HG03064 (cell line): ENCODE measurements around the gene TFG.
A peak's percentile ranks its signal among the peaks of the same experiment; 100 is the strongest.

Experiments
- ATAC-seq: cut with Tn5 transposase; IDR thresholded peaks from one replicate; pipeline ENCODE4 v1.9.1; 2021; ENCODE audit warnings: low read depth; ENCODE audit not compliant: unreplicated experiment

The TFG gene

DNA sequence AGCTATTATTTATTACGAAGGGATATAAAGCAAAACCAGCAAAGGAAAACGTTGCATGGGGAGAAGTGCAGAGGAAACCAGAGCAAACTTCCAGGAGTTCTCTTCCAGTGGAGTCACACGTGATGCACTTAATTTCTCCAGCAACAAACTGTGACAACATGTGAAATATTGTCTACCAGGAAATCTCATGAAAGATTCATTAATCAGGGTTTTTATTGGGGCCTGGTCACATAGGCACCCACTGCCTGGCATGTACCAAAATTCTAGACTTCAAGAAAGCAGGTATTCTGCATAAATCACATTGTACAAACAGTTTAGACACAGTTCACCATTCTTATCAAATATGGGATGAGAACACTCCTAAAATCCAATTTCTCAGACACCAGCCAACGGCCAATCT is 5.4 kb upstream of the TFG start:
- no peak for ATAC-seq

- no peak for ATAC-seq
Measured at GRCh38 chr3:100706365-100706764, 2.9 kb upstream of the TFG start.

DNA sequence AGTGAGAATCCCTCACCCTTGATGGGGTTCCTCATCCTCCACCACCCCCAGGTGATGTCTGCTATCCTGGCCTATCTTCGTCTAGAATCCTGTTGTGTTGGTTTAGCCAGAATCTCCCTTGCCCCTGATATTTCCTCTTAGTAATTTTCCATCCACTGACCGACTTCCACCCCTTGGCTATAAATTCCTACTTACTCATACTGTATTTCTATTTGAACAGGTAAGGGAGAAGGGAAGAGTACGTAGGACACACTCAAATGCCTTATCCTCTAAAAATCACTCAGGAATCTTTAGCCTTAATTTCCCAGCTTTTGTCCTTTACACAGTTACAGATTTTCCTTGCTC is 678 bp upstream of the TFG start:
- no peak for ATAC-seq

DNA sequence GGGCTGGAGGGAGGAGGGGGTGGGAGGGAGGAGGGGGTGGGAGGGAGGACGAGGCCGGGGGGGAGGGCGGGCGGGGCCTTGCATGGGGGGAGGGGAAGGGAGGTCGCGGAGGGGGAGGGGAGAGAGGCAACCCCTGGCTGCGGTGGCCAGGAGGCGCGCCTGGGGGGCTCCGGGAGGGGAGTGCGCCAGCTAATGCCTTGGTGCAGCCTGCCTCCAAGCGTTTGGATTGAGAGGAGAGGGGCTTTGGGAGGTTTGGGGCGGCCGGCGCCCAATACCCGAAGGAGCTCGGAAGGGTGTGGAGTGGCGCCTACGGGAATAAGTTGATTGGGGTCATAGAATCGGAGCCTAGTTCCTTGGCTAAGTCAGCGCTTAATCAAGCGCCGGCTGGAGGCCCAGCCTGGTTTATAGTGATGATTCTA is 557 bp downstream of the TFG start:
- ATAC-seq, result no peak

- ATAC-seq, result peak; percentile 45
Measured at GRCh38 chr3:100710261-100710968, 1.1 kb downstream of the TFG start.

DNA sequence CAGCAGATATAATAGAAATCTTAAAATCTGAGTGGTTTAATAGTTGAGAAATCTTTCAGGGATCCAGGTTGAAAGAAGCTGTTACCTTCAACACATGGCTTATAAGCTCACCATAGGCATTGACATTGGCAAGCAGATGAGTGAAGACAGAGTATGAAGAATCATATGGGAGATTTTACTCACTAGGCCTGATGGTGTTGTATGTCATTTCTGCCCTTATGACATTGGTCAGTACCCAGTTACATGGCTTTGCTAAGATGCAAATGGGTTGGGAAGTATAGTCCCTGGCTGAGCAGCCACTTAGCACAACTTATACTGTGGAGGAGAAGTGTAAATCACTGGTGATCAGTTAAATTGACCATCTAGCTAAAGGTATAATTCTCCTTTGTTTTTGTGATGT is 5.9 kb downstream of the TFG start:
- no peak for ATAC-seq

GRCh38 chr3:100717063-100717462 is 7.8 kb downstream of the TFG start:
- ATAC-seq, result no peak

DNA sequence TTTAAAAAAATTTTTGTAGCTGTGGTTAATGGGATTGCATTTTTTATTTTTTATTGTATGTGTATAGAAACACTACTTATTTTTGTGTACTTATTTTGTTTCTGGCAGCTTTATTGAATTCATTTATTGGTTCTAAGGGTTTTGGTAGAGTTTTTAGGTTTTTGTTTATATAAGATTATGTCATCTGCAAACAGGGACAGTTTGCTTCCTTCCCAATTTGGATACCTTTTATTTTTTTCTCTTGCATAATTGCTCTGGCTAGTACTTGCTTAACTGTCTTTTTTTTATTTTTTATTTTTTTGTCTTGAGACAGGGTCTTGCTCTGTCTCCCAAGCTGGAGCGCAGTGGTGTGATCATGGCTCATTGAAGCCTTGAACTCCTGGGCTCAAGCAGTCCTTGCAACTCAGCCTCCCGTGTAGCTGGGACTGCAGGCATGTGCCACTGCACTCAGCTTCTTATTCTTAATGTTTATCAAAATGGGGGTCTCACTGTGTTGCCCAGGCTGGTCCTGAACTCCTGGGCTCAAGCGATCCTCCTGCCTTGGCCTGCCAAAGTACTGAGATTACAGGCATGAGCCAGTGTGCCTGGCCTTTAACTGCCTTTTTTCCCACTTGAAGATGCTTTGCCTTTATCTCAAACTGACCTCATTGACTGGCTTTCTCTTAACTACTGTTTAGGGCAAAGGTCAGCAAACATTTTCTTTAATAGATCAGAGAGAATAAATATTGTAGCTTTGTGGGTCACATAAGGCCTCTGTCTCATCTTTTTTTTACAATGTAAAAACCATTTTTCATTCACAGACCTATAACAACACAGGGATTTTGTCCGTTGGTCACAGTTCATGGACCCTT is 8.6 kb downstream of the TFG start:
- ATAC-seq, result no peak

DNA sequence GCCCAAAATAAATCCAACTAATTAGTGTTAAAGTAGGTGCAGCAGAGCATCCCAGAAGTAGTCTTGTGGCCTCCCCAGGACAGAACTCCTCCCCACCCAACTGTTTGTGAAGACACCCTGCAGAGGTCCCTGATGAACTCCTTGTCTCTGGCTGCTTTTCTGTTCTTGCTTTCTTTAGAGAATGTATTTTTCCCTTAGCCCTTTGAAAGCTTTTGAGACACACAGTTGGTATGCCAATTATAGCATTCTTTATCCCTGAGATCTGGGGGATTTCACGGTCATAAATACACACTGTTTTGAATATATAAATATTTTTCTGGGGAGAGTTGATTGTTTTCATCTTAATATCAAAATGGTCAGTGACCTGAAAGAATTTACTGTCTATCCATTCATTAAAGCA is 9.8 kb downstream of the TFG start:
- no peak for ATAC-seq

GRCh38 chr3:100720426-100720825 is 11.1 kb downstream of the TFG start:
- no peak for ATAC-seq

GRCh38 chr3:100725935-100726513 is 16.7 kb downstream of the TFG start:
- ATAC-seq, result no peak

DNA sequence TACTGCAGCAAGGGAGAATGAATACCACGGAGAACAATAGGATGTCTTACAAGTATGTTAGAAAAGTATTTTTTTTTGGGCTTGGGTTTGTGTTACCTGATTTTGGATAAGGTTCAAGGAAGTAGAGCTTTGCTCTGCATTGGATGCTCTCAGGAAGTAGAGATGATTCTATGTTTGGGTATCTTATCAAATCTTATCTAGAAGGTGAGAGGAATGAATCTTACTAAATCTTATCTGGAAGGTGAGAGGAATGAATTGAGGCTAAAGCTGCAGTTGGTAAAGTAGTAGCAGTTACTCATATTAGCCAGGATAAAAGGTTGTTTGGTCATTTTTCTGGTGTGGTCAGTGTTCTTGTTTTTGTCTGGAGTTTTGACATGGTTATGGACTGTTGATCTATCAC is 17.4 kb downstream of the TFG start:
- no peak for ATAC-seq

GRCh38 chr3:100730524-100730923 is 21.2 kb downstream of the TFG start:
- no peak for ATAC-seq

DNA sequence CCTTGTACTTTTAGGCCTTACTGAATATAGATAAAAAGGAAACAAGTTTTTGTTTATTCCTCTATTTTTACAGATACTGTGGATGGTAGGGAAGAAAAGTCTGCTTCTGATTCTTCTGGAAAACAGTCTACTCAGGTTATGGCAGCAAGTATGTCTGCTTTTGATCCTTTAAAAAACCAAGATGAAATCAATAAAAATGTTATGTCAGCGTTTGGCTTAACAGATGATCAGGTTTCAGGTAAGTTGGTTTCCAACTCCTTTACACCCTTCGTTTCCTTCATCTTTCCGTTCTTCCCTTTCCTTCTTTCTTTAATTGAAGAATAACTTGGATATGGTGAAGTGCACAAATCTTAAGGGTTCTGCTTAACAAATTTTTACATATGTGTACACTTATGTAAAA is 23.1 kb downstream of the TFG start:
- no peak for ATAC-seq

DNA sequence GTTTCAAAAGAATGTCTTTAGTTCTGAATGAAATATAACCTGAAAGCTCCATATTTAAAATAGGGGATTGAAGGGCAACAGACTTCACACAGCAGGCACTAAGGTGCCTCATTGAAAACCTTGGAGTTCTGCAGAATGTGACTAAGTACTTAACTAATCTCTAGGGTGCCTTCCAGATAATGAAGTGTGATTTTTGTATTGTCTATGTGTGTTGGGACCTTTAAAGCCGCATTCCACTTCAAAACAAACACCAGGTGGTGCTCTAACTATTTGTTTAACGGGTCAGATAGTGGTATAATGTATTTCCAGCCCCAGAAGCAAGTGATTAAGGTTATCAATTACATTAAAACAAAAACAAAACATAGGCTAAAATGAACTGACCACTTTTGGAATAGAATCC is 28.0 kb downstream of the TFG start:
- no peak for ATAC-seq

DNA sequence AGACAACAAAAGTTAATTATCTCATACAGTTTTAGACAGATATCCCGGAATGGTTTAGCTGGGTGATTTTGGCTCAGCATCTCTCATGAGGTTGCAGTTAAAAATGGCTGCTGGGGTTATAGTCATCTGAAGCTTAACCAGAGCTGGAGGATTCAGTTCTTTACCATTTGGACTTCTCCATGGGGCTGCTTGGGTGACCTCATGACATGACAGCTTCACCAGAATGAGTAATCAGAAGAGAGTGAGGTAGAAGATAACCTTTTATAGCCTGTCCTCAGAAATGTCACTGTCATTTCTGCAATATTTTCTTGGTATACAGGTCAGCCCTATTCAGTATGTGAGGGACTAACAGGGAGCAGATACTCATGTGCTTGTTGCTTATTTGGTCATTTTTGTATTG is 30.9 kb downstream of the TFG start:
- ATAC-seq, result no peak

- no peak for ATAC-seq
Measured at GRCh38 chr3:100743535-100743934, 34.2 kb downstream of the TFG start.

DNA sequence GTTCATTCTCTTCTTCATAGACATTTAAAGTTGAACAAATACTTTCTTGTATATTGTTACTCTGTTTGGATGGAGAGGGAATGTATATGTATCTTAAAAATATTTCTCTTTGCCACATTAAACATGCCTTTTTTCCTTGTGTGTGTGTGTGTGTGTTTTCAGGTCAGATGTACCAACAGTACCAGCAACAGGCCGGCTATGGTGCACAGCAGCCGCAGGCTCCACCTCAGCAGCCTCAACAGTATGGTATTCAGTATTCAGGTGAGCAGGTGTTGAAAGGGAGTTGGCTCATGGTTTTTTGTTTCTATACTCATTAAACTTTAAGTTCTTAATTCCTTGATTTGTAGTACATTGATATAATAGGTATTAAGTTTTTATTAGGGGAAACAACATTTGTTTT is 35.4 kb downstream of the TFG start:
- no peak for ATAC-seq

GRCh38 chr3:100745617-100746016 is 36.3 kb downstream of the TFG start:
- ATAC-seq, result no peak

DNA sequence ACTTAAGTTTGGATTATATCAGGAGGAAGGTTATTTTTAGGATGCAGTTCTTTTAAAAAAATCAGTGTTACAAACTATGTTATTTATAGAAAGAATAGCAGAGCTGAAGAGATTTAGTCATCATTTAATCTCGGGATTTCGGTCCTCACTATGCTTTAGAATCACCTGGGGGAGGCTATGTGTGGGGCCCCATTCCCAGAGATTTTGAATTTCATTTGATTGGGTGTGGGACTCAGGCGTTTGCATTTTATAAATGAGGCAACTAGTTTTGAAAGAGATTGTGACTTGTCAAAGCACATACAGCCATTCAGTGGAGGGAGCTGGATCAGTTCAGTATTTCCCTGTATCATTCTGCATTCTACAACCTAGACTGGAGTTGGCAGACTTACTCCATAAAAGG is 36.8 kb downstream of the TFG start:
- ATAC-seq, result no peak

DNA sequence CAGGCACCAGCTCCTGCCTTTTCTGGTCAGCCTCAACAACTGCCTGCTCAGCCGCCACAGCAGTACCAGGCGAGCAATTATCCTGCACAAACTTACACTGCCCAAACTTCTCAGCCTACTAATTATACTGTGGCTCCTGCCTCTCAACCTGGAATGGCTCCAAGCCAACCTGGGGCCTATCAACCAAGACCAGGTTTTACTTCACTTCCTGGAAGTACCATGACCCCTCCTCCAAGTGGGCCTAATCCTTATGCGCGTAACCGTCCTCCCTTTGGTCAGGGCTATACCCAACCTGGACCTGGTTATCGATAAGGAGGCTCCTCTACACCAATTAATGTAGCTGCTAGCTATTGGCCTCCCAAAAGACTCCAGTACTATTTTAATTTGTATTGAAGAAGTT is 38.9 kb downstream of the TFG start:
- no peak for ATAC-seq

- no peak for ATAC-seq
Measured at GRCh38 chr3:100748967-100749366, 39.7 kb downstream of the TFG start.
